Measurements from ENCODE around the gene UNC5CL.

The UNC5CL gene

GRCh38 chr6:41074692-41075436 is 35.8 kb upstream of the UNC5CL start:
- H3K27ac ChIP-seq (ENCODE audit: low read depth, low read length) = peak overlapping the region; percentile 90
- H3K4me3 ChIP-seq (ENCODE audit: insufficient read depth, low read length, poor library complexity, severe bottlenecking) = peak overlapping the region; percentile 92
- TF ChIP-seq, protein P1, sequence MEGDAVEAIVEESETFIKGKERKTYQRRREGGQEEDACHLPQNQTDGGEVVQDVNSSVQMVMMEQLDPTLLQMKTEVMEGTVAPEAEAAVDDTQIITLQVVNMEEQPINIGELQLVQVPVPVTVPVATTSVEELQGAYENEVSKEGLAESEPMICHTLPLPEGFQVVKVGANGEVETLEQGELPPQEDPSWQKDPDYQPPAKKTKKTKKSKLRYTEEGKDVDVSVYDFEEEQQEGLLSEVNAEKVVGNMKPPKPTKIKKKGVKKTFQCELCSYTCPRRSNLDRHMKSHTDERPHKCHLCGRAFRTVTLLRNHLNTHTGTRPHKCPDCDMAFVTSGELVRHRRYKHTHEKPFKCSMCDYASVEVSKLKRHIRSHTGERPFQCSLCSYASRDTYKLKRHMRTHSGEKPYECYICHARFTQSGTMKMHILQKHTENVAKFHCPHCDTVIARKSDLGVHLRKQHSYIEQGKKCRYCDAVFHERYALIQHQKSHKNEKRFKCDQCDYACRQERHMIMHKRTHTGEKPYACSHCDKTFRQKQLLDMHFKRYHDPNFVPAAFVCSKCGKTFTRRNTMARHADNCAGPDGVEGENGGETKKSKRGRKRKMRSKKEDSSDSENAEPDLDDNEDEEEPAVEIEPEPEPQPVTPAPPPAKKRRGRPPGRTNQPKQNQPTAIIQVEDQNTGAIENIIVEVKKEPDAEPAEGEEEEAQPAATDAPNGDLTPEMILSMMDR (IDR thresholded peaks at IDR 0.05; ENCODE audit: insufficient read depth, low read length, poor library complexity, severe bottlenecking) = no peak
- TF ChIP-seq EZH2phosphoT487 (conservative IDR thresholded peaks at IDR 0.05; ENCODE audit: low read length) = no peak
- H3K9me2 ChIP-seq (replicated peaks; ENCODE audit: insufficient read depth, low read length) = no peaks in the 10 kb centered on the region
- no peaks in the 10 kb centered on the region for H3K27me3 ChIP-seq (ENCODE audit: low read length)
- H3K36me3 ChIP-seq (ENCODE audit: low read length) = peaks cover 21% of the 10 kb centered on the region
- peak overlapping the region; percentile 3 for H2AFZ ChIP-seq (ENCODE audit: low read depth, low read length, severe bottlenecking)
- no peaks in the 10 kb centered on the region for H3K9me3 ChIP-seq (ENCODE audit: insufficient read depth, low read length)
- H3K79me2 ChIP-seq (ENCODE audit: insufficient read depth, low read length) = peaks cover 68% of the 10 kb centered on the region
- H3K4me2 ChIP-seq (ENCODE audit: low read depth, low read length, poor library complexity, severe bottlenecking) = peak overlapping the region; percentile 85
- peaks cover 53% of the 10 kb centered on the region for H3F3A ChIP-seq (ENCODE audit: insufficient read depth)
- peak overlapping the region; percentile 98 for H3K9ac ChIP-seq (ENCODE audit: low read length)
- no peaks in the 10 kb centered on the region for H4K20me1 ChIP-seq (ENCODE audit: low read depth, low read length)

DNA sequence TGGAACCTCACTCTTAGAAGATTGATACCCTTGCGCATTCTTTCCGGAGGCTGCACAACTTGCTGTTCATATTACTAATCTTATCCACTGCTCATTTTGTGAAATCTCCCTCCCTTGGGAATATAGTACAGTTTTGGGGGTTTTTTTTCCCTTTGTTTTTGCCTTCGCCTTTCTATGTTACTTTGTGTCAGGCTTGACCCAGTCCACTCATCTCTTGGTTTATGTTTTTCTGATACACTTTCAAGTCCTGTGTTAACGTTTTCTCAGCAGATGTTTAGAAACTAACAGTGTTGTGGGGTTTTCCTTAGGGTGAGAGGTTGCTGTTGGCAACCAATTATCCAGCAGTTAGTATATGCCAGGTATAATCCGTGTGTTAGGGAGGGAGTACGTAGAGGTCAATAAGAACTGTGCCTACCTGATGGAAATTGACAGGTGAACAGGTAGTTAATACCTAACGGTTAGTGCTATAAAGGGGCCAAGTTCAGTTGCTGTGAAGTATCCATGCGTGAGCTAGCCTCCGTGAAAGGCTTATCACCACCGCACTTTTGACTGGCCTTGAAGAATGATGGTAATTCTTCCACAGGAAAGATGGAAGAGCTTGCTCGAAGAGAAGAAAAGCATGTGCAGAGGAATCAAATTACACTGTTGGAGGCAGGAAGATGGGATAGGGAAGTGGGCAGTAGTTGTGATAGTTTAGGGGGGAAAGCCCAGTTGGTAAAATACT is 35.1 kb upstream of the UNC5CL start:
- no peak for TF ChIP-seq EZH2phosphoT487 (conservative IDR thresholded peaks at IDR 0.05; ENCODE audit: low read length)
- TF ChIP-seq, protein P1 (IDR thresholded peaks at IDR 0.05; ENCODE audit: insufficient read depth, low read length, poor library complexity, severe bottlenecking) = no peak
- Histone ChIP-seq H3F3A (ENCODE audit: insufficient read depth) (peaks cover 59% of the 10 kb centered on the region), H3K9ac (ENCODE audit: low read length) (peak overlapping the region; percentile 98), H3K9me3 (ENCODE audit: insufficient read depth, low read length) (no peaks in the 10 kb centered on the region), H3K4me3 (ENCODE audit: insufficient read depth, low read length, poor library complexity, severe bottlenecking) (peak overlapping the region; percentile 92), H3K79me2 (ENCODE audit: insufficient read depth, low read length) (peaks cover 60% of the 10 kb centered on the region), H3K27me3 (ENCODE audit: low read length) (no peaks in the 10 kb centered on the region), H3K27ac (ENCODE audit: low read depth, low read length) (peak overlapping the region; percentile 90), H3K4me2 (ENCODE audit: low read depth, low read length, poor library complexity, severe bottlenecking) (peak overlapping the region; percentile 85), H4K20me1 (ENCODE audit: low read depth, low read length) (no peaks in the 10 kb centered on the region), H2AFZ (ENCODE audit: low read depth, low read length, severe bottlenecking) (no peak overlapping the region), H3K36me3 (ENCODE audit: low read length) (peaks cover 17% of the 10 kb centered on the region), H3K9me2 (replicated peaks; ENCODE audit: insufficient read depth, low read length) (no peaks in the 10 kb centered on the region)

DNA sequence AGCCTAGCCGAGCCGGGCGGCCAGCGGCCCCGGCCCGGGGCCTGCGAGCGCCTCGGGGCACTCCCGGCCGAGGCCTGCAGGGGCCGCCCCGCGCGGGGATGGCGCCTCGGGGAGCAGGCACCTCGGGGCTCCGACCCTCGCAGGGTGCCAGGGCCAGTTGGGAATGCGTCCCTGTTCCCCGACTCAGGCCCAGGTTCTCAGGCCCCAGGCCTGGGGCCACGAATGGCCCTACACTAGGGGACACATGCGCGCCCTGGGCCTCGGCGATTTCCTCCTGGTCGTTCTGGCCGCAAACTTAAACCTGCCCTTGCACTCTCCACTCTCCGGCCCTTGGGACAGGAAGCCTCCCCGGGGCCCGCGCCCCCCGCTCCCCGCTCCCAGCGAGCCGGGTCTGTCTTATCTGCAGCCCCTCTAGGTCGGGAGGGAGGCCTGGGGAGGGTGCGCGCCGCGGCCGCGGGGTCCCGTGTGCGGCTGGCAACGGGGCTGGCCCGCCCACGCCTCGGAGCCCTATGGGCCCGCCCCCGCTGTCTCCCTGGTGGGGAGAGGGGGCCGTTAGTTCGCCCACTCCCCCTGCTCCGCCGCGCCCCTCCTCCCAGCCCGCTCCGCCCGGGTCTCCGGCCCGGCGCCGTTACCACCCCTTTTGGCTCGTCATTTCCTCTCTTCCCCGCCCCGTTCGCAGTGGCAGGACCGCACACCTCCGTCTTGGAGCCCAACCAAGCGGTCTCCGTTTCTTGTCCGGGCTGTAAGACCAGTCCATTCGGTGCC is 34.4 kb upstream of the UNC5CL start:
- Histone ChIP-seq H3K79me2 (ENCODE audit: insufficient read depth, low read length) (peaks cover 53% of the 10 kb centered on the region), H3K36me3 (ENCODE audit: low read length) (peaks cover 12% of the 10 kb centered on the region), H4K20me1 (ENCODE audit: low read depth, low read length) (no peaks in the 10 kb centered on the region), H3F3A (ENCODE audit: insufficient read depth) (peaks cover 66% of the 10 kb centered on the region), H2AFZ (ENCODE audit: low read depth, low read length, severe bottlenecking) (peak overlapping the region; percentile 38), H3K9ac (ENCODE audit: low read length) (peak overlapping the region; percentile 98), H3K27ac (ENCODE audit: low read depth, low read length) (peak overlapping the region; percentile 90), H3K4me2 (ENCODE audit: low read depth, low read length, poor library complexity, severe bottlenecking) (peak overlapping the region; percentile 85), H3K9me3 (ENCODE audit: insufficient read depth, low read length) (no peaks in the 10 kb centered on the region), H3K27me3 (ENCODE audit: low read length) (no peaks in the 10 kb centered on the region), H3K4me3 (ENCODE audit: insufficient read depth, low read length, poor library complexity, severe bottlenecking) (peak overlapping the region; percentile 92), H3K9me2 (replicated peaks; ENCODE audit: insufficient read depth, low read length) (no peaks in the 10 kb centered on the region)
- no peak for TF ChIP-seq EZH2phosphoT487 (conservative IDR thresholded peaks at IDR 0.05; ENCODE audit: low read length)
- TF ChIP-seq, protein P1 (IDR thresholded peaks at IDR 0.05; ENCODE audit: insufficient read depth, low read length, poor library complexity, severe bottlenecking) = peak; percentile 32

All from SU-DHL-6 (cell line).